ENCODE measurements around the gene DOLPP1. TPM values are rescaled to one million over a fixed set of nuclear protein-coding genes. Genes with fewer than 3 reads are reported as not detected.

The DOLPP1 gene
- total RNA-seq, 2 donors from 2014 or later: 30.1 to 30.4 TPM

DNA sequence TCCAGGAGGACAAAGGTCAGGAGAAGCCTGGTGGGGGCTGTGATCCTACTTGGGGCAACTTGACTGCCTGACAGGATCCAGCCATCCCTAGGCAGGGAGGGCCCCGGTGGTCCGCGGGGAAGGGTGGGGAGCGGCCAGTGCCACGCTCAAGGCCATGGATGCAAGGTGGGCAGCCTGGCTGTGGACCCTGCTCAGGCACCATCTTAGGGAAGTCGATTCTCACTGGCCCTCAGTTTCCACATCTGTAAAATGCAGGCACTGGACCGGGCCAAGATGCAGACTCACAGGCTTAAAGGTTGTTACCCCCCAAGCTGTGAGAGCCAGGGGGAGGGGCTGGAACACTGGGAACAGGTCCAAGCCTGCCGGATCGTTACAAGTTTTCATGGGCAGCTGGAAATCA is 8.7 kb upstream of the DOLPP1 start:
- Mint-ChIP-seq H3K27ac (no peak overlapping the region), H3K36me3 (ENCODE audit: low read depth) (peaks cover 9% of the 10 kb centered on the region), H3K9me3 (no peaks in the 10 kb centered on the region), H3K4me1 (peaks cover 10% of the 10 kb centered on the region), H3K4me3 (no peak overlapping the region), H3K27me3 (ENCODE audit: insufficient read depth) (no peaks in the 10 kb centered on the region)
- no peak for DNase-seq
- no peaks in the 10 kb centered on the region for H3K4me1 ChIP-seq (ENCODE audit: control insufficient read depth, insufficient read depth, low read length)
- TF ChIP-seq, protein P1, sequence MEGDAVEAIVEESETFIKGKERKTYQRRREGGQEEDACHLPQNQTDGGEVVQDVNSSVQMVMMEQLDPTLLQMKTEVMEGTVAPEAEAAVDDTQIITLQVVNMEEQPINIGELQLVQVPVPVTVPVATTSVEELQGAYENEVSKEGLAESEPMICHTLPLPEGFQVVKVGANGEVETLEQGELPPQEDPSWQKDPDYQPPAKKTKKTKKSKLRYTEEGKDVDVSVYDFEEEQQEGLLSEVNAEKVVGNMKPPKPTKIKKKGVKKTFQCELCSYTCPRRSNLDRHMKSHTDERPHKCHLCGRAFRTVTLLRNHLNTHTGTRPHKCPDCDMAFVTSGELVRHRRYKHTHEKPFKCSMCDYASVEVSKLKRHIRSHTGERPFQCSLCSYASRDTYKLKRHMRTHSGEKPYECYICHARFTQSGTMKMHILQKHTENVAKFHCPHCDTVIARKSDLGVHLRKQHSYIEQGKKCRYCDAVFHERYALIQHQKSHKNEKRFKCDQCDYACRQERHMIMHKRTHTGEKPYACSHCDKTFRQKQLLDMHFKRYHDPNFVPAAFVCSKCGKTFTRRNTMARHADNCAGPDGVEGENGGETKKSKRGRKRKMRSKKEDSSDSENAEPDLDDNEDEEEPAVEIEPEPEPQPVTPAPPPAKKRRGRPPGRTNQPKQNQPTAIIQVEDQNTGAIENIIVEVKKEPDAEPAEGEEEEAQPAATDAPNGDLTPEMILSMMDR (conservative IDR thresholded peaks at IDR 0.05): no peak
- peaks cover 7% of the 10 kb centered on the region for H3K36me3 ChIP-seq (ENCODE audit: control insufficient read depth, insufficient read depth, low read length)
- no peak overlapping the region for H3K9ac ChIP-seq (ENCODE audit: extremely low read depth, low read length, poor library complexity, severe bottlenecking)
- no peak overlapping the region for H3K4me3 ChIP-seq (ENCODE audit: low read length)
- peak overlapping the region; percentile 4 for H3K27ac ChIP-seq (ENCODE audit: low read depth, low read length)
- H3K9me3 ChIP-seq (ENCODE audit: control insufficient read depth, low read length): no peaks in the 10 kb centered on the region
- H3K27me3 ChIP-seq (ENCODE audit: control insufficient read depth, insufficient read depth, low read length, poor library complexity, severe bottlenecking): no peaks in the 10 kb centered on the region
- WGBS, 2 experiments (ENCODE audit: insufficient coverage in 1 of 2, insufficient read length in 1 of 2): 87 to 88% methylated on average over 6 to 9 of the region's 9 CpGs

DNA sequence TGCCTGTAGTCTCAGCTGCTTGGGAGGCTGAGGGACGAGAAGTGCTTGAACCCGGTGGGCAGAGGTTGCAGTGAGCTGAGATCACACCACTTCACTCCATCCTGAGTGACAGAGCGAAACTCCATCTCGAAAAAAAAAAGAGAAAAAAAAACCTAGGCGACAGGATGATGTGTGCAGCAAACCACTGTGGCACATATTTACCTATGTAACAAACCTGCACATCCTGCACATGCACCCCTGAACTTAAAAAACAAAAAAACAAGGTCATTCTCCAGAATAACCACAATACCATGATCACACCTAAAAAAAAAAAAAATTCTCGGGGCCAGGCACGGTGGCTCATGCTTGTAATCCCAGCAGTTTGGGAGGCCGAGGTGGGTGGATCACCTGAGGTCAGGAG is 7.5 kb upstream of the DOLPP1 start:
- H3K27me3 Mint-ChIP-seq (ENCODE audit: insufficient read depth): no peaks in the 10 kb centered on the region
- H3K36me3 Mint-ChIP-seq (ENCODE audit: low read depth): peaks cover 5% of the 10 kb centered on the region
- Histone ChIP-seq H3K27ac (ENCODE audit: low read depth, low read length) (no peak overlapping the region), H3K9ac (ENCODE audit: extremely low read depth, low read length, poor library complexity, severe bottlenecking) (no peak overlapping the region), H3K36me3 (ENCODE audit: control insufficient read depth, insufficient read depth, low read length) (peaks cover 3% of the 10 kb centered on the region), H3K4me1 (ENCODE audit: control insufficient read depth, insufficient read depth, low read length) (no peaks in the 10 kb centered on the region), H3K4me3 (ENCODE audit: low read length) (no peak overlapping the region), H3K9me3 (ENCODE audit: control insufficient read depth, low read length) (no peaks in the 10 kb centered on the region), H3K27me3 (ENCODE audit: control insufficient read depth, insufficient read depth, low read length, poor library complexity, severe bottlenecking) (no peaks in the 10 kb centered on the region)
- 87 to 100% methylated on average over 5 to 8 of the region's 8 CpGs for WGBS, 2 experiments (ENCODE audit: insufficient coverage in 1 of 2, insufficient read length in 1 of 2)
- no peak for DNase-seq
- no peak overlapping the region for H3K4me3 Mint-ChIP-seq
- no peaks in the 10 kb centered on the region for H3K9me3 Mint-ChIP-seq
- H3K4me1 Mint-ChIP-seq: peaks cover 10% of the 10 kb centered on the region
- peak overlapping the region; percentile 45 for H3K27ac Mint-ChIP-seq
- TF ChIP-seq, protein P1 (conservative IDR thresholded peaks at IDR 0.05): no peak

GRCh38 chr9:129074106-129074505 is 6.8 kb upstream of the DOLPP1 start:
- H3K27me3 Mint-ChIP-seq (ENCODE audit: insufficient read depth): no peaks in the 10 kb centered on the region
- no peak for DNase-seq
- H3K27ac ChIP-seq (ENCODE audit: low read depth, low read length): no peak overlapping the region
- TF ChIP-seq, protein P1 (conservative IDR thresholded peaks at IDR 0.05): no peak
- H3K4me1 ChIP-seq (ENCODE audit: control insufficient read depth, insufficient read depth, low read length): no peaks in the 10 kb centered on the region
- H3K27me3 ChIP-seq (ENCODE audit: control insufficient read depth, insufficient read depth, low read length, poor library complexity, severe bottlenecking): no peaks in the 10 kb centered on the region
- H3K4me1 Mint-ChIP-seq: peaks cover 11% of the 10 kb centered on the region
- H3K9ac ChIP-seq (ENCODE audit: extremely low read depth, low read length, poor library complexity, severe bottlenecking): no peak overlapping the region
- no peaks in the 10 kb centered on the region for H3K9me3 Mint-ChIP-seq
- no peaks in the 10 kb centered on the region for H3K9me3 ChIP-seq (ENCODE audit: control insufficient read depth, low read length)
- H3K36me3 Mint-ChIP-seq (ENCODE audit: low read depth): no peaks in the 10 kb centered on the region
- WGBS, 2 experiments (ENCODE audit: insufficient coverage in 1 of 2, insufficient read length in 1 of 2): 97% methylated on average over 3 of the region's 3 CpGs; no CpG with 5 or more reads in 1 of the 2 experiments
- peaks cover 3% of the 10 kb centered on the region for H3K36me3 ChIP-seq (ENCODE audit: control insufficient read depth, insufficient read depth, low read length)
- no peak overlapping the region for H3K4me3 Mint-ChIP-seq
- no peak overlapping the region for H3K27ac Mint-ChIP-seq
- no peak overlapping the region for H3K4me3 ChIP-seq (ENCODE audit: low read length)
